GM18951 (cell line): Measurements from ENCODE around the gene CRELD2.

Source experiments
- POLR2A ChIP-seq: IDR thresholded peaks from 4 replicates; pipeline ENCODE4 v1.6.1; 2011; ENCODE audit warnings: mild to moderate bottlenecking; ENCODE audit not compliant: insufficient read length, insufficient read depth; ENCODE audit errors: extremely low read depth
- in situ Hi-C: fragments of 300-500 bp; cut with MboI; formaldehyde crosslinking; loops from one replicate; pipeline ENCODE4 v1.12.0; 2022; ENCODE audit warnings: low sequenced_read_pairs, mixed read lengths, inconsistent platforms; ENCODE audit not compliant: unreplicated experiment

The CRELD2 gene

GRCh38 chr22:49924113-49924833 lies 5.8 kb downstream of the CRELD2 start:
- TF ChIP-seq POLR2A, result no peak
- in situ Hi-C loops, result no loop called here

- peak; percentile 61 for TF ChIP-seq POLR2A
- in situ Hi-C loops, result loop anchor here (25.0 kb wide), 1 partner anchor 287 kb away; the partner anchor contains the start of gene SELENOO
Observed at GRCh38 chr22:49925525-49926128, 7.2 kb downstream of the CRELD2 start.

- TF ChIP-seq POLR2A, result no peak
- in situ Hi-C loops, result loop anchor here (25.0 kb wide), 1 partner anchor 285 kb away; the partner anchor contains the start of gene SELENOO
Observed at GRCh38 chr22:49926916-49927315, 8.5 kb downstream of the CRELD2 start.

GRCh38 chr22:49927483-49928184 lies 9.2 kb downstream of the CRELD2 start:
- in situ Hi-C loops, result loop anchor here (25.0 kb wide), 1 partner anchor 285 kb away; the partner anchor contains the start of gene SELENOO
- no peak for TF ChIP-seq POLR2A

- in situ Hi-C loops, result loop anchor here (25.0 kb wide), 1 partner anchor 284 kb away; the partner anchor contains the start of gene SELENOO
- no peak for TF ChIP-seq POLR2A
Observed at GRCh38 chr22:49928185-49928495, 9.7 kb downstream of the CRELD2 start.

- in situ Hi-C loops, result loop anchor here (25.0 kb wide), 1 partner anchor 284 kb away; the partner anchor contains the start of gene SELENOO
- TF ChIP-seq POLR2A, result no peak
Observed at GRCh38 chr22:49928555-49929210, 10.2 kb downstream of the CRELD2 start.

GRCh38 chr22:49929211-49929979 lies 11.0 kb downstream of the CRELD2 start:
- in situ Hi-C loops, result loop anchor here (25.0 kb wide), 1 partner anchor 283 kb away; the partner anchor contains the start of gene SELENOO
- no peak for TF ChIP-seq POLR2A

- in situ Hi-C loops, result loop anchor here (5.0 to 25.0 kb wide), 2 partner anchors 102 to 282 kb away; partner anchors contain the start of gene SELENOO
- TF ChIP-seq POLR2A, result no peak
Observed at GRCh38 chr22:49929994-49930575, 11.7 kb downstream of the CRELD2 start.

- no peak for TF ChIP-seq POLR2A
- in situ Hi-C loops, result loop anchor here (5.0 to 25.0 kb wide), 2 partner anchors 101 to 281 kb away; partner anchors contain the start of gene SELENOO
Observed at GRCh38 chr22:49930596-49931412, 12.4 kb downstream of the CRELD2 start.

GRCh38 chr22:49933236-49934159 lies 15.1 kb downstream of the CRELD2 start:
- TF ChIP-seq POLR2A, result peak; percentile 15
- in situ Hi-C loops, result loop anchor here (5.0 to 25.0 kb wide), 2 partner anchors 99 to 279 kb away; partner anchors contain the start of gene SELENOO
